ENCODE results near the gene MYL12B.

MYL12B gene

GRCh38 chr18:3286159-3286558 lies 24.2 kb downstream of the MYL12B start:
- in situ Hi-C loops (cut with HindIII; ENCODE audit: low sequenced_read_pairs) = no loop called here
- H3K4me3 ChIP-seq (ENCODE audit: low read depth, low read length) = no peak overlapping the region
- no peak for DNase-seq (ENCODE audit: low read depth)
- no peak for TF ChIP-seq CTCF (IDR thresholded peaks at IDR 0.05; ENCODE audit: low read depth, low read length, missing control alignments)

GRCh38 chr18:3293196-3293951 lies 31.4 kb downstream of the MYL12B start:
- TF ChIP-seq CTCF (IDR thresholded peaks at IDR 0.05; ENCODE audit: low read depth, low read length, missing control alignments) = no peak
- H3K4me3 ChIP-seq (ENCODE audit: low read depth, low read length) = no peak overlapping the region
- in situ Hi-C loops (cut with HindIII; ENCODE audit: low sequenced_read_pairs) = loop anchor here (10.0 kb wide), 1 partner anchor 291 kb away; no protein-coding TSS in a partner anchor
- DNase-seq (ENCODE audit: low read depth) = no peak

GRCh38 chr18:3294435-3295080 lies 32.6 kb downstream of the MYL12B start:
- no peak for DNase-seq (ENCODE audit: low read depth)
- no peak for TF ChIP-seq CTCF (IDR thresholded peaks at IDR 0.05; ENCODE audit: low read depth, low read length, missing control alignments)
- in situ Hi-C loops (cut with HindIII; ENCODE audit: low sequenced_read_pairs) = loop anchor here (10.0 kb wide), 1 partner anchor 290 kb away; no protein-coding TSS in a partner anchor

GRCh38 chr18:3297025-3297984 lies 35.4 kb downstream of the MYL12B start:
- in situ Hi-C loops (cut with HindIII; ENCODE audit: low sequenced_read_pairs) = loop anchor here (10.0 kb wide), 1 partner anchor 287 kb away; no protein-coding TSS in a partner anchor
- H3K4me3 ChIP-seq (ENCODE audit: low read depth, low read length) = peak overlapping the region; percentile 65
- peak; percentile 51 for TF ChIP-seq CTCF (IDR thresholded peaks at IDR 0.05; ENCODE audit: low read depth, low read length, missing control alignments)
- DNase-seq (ENCODE audit: low read depth) = peak; percentile 74

More at GRCh38 chr18:3294435-3295080, 32.6 kb downstream of the MYL12B start:
- H3K4me3 ChIP-seq (ENCODE audit: low read depth, low read length) = no peak overlapping the region

- no peak for TF ChIP-seq CTCF (IDR thresholded peaks at IDR 0.05; ENCODE audit: low read depth, low read length, missing control alignments)
- DNase-seq (ENCODE audit: low read depth) = no peak
- no peak overlapping the region for H3K4me3 ChIP-seq (ENCODE audit: low read depth, low read length)
- in situ Hi-C loops (cut with HindIII; ENCODE audit: low sequenced_read_pairs) = no loop called here
Observed at GRCh38 chr18:3304832-3305231, 42.9 kb downstream of the MYL12B start.

- TF ChIP-seq CTCF (IDR thresholded peaks at IDR 0.05; ENCODE audit: low read depth, low read length, missing control alignments) = no peak
- DNase-seq (ENCODE audit: low read depth) = peak; percentile 96
- no peak overlapping the region for H3K4me3 ChIP-seq (ENCODE audit: low read depth, low read length)
- in situ Hi-C loops (cut with HindIII; ENCODE audit: low sequenced_read_pairs) = no loop called here
Observed at GRCh38 chr18:3305354-3305762, 43.4 kb downstream of the MYL12B start.
